ENCODE results near the gene GRB2. TPM values are rescaled to one million over a fixed set of nuclear protein-coding genes. Genes with fewer than 3 reads are reported as not detected.

Gene GRB2
- total and polyA plus RNA-seq, 10 donors, result 66.8 to 352 (median 209) TPM

GRCh38 chr17:75411328-75412067, 6.0 kb upstream of the GRB2 start:
- no peaks in the 10 kb centered on the region for H3K27me3 ChIP-seq (replicated peaks in 1 of 7)
- no peak overlapping the region for H3K4me3 ChIP-seq
- intact Hi-C loops (cut with DNase I; ENCODE audit: low total_unique reads), result loop anchor here (2.0 kb wide), 1 partner anchor 89 kb away; no protein-coding TSS in a partner anchor
- DNase-seq, result no peak
- no peaks in the 10 kb centered on the region for H3K9me3 ChIP-seq
- 70 to 89% (median 83%) methylated on average over 5 of the region's 5 CpGs for WGBS, 5 donors
- H3K36me3 ChIP-seq, result no peaks in the 10 kb centered on the region
- peaks cover 7 to 41% (median 15%) of the 10 kb centered on the region in 6 donors for H3K4me1 ChIP-seq
- no peak overlapping the region for H3K27ac ChIP-seq
- no peak for TF ChIP-seq POLR2A (IDR thresholded peaks at IDR 0.05)
- no peak for TF ChIP-seq CTCF (IDR thresholded peaks at IDR 0.05 in 8 of 11, conservative IDR thresholded peaks at IDR 0.05 in 3 of 11)

GRCh38 chr17:75410141-75410540, 4.7 kb upstream of the GRB2 start:
- H3K4me3 ChIP-seq, result no peak overlapping the region
- intact Hi-C loops (cut with DNase I; ENCODE audit: low total_unique reads), result no loop called here
- DNase-seq, result no peak
- 80 to 91% (median 88%) methylated on average over 4 of the region's 4 CpGs for WGBS, 5 donors
- no peaks in the 10 kb centered on the region for H3K27me3 ChIP-seq (replicated peaks in 1 of 7)
- H3K27ac ChIP-seq, result no peak overlapping the region
- no peaks in the 10 kb centered on the region for H3K36me3 ChIP-seq
- no peaks in the 10 kb centered on the region for H3K9me3 ChIP-seq
- peaks cover 11 to 50% (median 24%) of the 10 kb centered on the region in 6 donors for H3K4me1 ChIP-seq
- TF ChIP-seq CTCF (IDR thresholded peaks at IDR 0.05 in 8 of 11, conservative IDR thresholded peaks at IDR 0.05 in 3 of 11) (no peak), POLR2AphosphoS5 (IDR thresholded peaks at IDR 0.05) (no peak), POLR2A (IDR thresholded peaks at IDR 0.05) (no peak)

- DNase-seq, result no peak
Observed at GRCh38 chr17:75407655-75408352, 2.3 kb upstream of the GRB2 start.

More at GRCh38 chr17:75407655-75408352, 2.3 kb upstream of the GRB2 start:
- Histone ChIP-seq H3K4me1 (peaks cover 22 to 62% (median 35%) of the 10 kb centered on the region in 6 donors), H3K4me3 (no peak overlapping the region), H3K36me3 (no peaks in the 10 kb centered on the region), H3K27me3 (replicated peaks in 1 of 7) (no peaks in the 10 kb centered on the region), H3K27ac (no peak overlapping the region), H3K9me3 (no peaks in the 10 kb centered on the region)
- WGBS, 5 donors, result 83 to 100% (median 92%) methylated on average over 2 of the region's 2 CpGs
- intact Hi-C loops (cut with DNase I; ENCODE audit: low total_unique reads), result no loop called here
- no peak for TF ChIP-seq CTCF (IDR thresholded peaks at IDR 0.05 in 8 of 11, conservative IDR thresholded peaks at IDR 0.05 in 3 of 11)
- TF ChIP-seq POLR2A (IDR thresholded peaks at IDR 0.05), result no peak
- TF ChIP-seq POLR2AphosphoS5 (IDR thresholded peaks at IDR 0.05), result no peak

Data from spleen (tissue), 11 donors.